Right cardiac atrium (tissue), 5 donors: Measurements from ENCODE around the gene ERC2. TPM values are rescaled to one million over a fixed set of nuclear protein-coding genes. Genes with fewer than 3 reads are reported as not detected.

Source experiments
- ATAC-seq, 2 donors: fragments of 200-7000 bp; cut with Tn5 transposase; one replicate each; pipeline versions ENCODE4 v1.8.0 to v1.9.1; 2020; ENCODE audit warnings: moderate library complexity in 2 of 2, mild to moderate bottlenecking in 1 of 2
- DNase-seq, 3 donors: peaks; one replicate each; pipeline ENCODE4 v3.0.0-alpha.2; 2020
- H3K27ac ChIP-seq: one replicate; pipeline ENCODE4 v1.5.1; 2013; ENCODE audit warnings: mild to moderate bottlenecking, low read length, control low read depth, moderate library complexity
- H3K27me3 ChIP-seq: one replicate; pipeline ENCODE4 v1.6.1; 2013; ENCODE audit not compliant: control insufficient read depth, insufficient read depth
- H3K4me1 ChIP-seq: one replicate; pipeline ENCODE4 v1.6.1; 2013; ENCODE audit warnings: low read length; ENCODE audit not compliant: control insufficient read depth, insufficient read depth
- H3K4me3 ChIP-seq: one replicate; pipeline ENCODE4 v1.5.1; 2013; ENCODE audit warnings: low read length, control low read depth
- H3K9me3 ChIP-seq: one replicate; pipeline ENCODE4 v1.6.1; 2013; ENCODE audit warnings: low read length; ENCODE audit not compliant: control insufficient read depth
- WGBS: extraction: QIAGEN DNeasy Blood & Tissue Kit; methylation state at CpG from one replicate; pipeline ENCODE4 v1.1.7; 2013; 5-methylcytosine and 5-hydroxymethylcytosine counted together
- intact Hi-C, 4 donors: fragments of 100-400 bp; cut with DNase I; formaldehyde crosslinking; loops; one replicate each; pipeline versions ENCODE4 v1.11.0 to v1.14.0; 2022 to 2023
- polyA plus RNA-seq: library from polyadenylated mRNA; stranded (reverse); fragments of 200-250 nt; gene quantifications from one replicate; pipeline ENCODE4 v1.2.3, GENCODE V29; 2013
- total RNA-seq, 4 donors: library from RNA; stranded (reverse); fragmentation: NEBNext Ultra II Directional; extraction: Animal tissue kit (Norgen Biotek cat#: 25700); gene quantifications; one replicate each; pipeline ENCODE4 v1.2.1, GENCODE V29; 2021
- donor health status: healthy with polysubstance abuse.
- donor health status: DM: no; HTN: yes; CAD: no.
- donor health status: DM: no; HTN: no; CAD: no.
- donor health status: DM: no; HTN: yes; CAD: no; lungs with severe emphysema.
- donor health status: DM: yes; HTN: yes; CAD: no.

The ERC2 gene
- total and polyA plus RNA-seq, 5 donors: 1.5 to 9.2 (median 3.8) TPM

DNA sequence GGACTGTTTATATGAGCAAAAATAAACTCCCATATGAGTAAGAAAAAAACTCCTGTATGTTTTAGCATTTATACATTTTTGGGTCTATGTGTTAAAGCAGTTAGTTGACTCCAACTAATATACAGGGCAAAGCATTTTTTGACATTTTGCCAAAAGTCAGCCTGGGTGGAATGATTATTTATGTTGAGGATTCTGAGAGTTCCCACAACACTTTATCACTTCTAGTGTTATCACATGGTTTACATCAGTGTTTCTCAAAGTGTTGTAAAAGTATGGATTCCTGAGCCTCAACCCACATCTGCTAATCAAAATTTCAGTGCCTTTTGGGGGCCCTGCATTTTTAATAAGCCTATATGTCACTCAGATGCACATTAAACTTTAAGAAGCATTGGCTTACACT, 643.9 kb downstream of the ERC2 start:
- intact Hi-C loops: no loop called here
- Histone ChIP-seq H3K4me3 (no peak overlapping the region), H3K9me3 (no peaks in the 10 kb centered on the region), H3K27me3 (no peaks in the 10 kb centered on the region), H3K27ac (no peak overlapping the region), H3K4me1 (no peaks in the 10 kb centered on the region)
- ATAC-seq: no peak
- no peak for DNase-seq

GRCh38 chr3:55823829-55824228, 644.4 kb downstream of the ERC2 start:
- intact Hi-C loops: no loop called here
- ATAC-seq (no peak), DNase-seq (no peak)
- H3K4me1 ChIP-seq: no peaks in the 10 kb centered on the region
- WGBS: 100% methylated on average over 1 of the region's 1 CpG
- no peaks in the 10 kb centered on the region for H3K9me3 ChIP-seq
- no peak overlapping the region for H3K27ac ChIP-seq
- no peak overlapping the region for H3K4me3 ChIP-seq
- no peaks in the 10 kb centered on the region for H3K27me3 ChIP-seq

DNA sequence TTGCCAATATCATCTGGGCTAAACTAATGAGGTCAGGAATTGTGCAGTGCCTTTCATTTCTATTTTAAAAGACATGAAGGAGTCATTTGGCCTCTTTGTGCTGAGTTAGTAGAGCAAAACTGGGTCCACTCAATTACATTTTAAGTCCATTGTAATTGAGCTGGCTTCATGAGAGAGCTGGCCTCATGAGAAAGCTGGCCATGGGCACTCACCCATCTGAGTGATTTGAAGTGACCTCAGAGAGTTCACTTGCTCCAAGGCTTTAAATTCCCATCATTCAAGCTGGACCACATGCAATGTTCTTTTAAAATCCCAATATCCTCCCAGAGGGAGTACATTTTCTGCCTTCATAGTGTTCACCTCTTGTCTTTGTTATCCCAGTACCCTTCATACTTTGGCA, 645.3 kb downstream of the ERC2 start:
- intact Hi-C loops: no loop called here
- DNase-seq: no peak
- Histone ChIP-seq H3K9me3 (no peaks in the 10 kb centered on the region), H3K4me3 (no peak overlapping the region), H3K27me3 (no peaks in the 10 kb centered on the region), H3K4me1 (no peaks in the 10 kb centered on the region), H3K27ac (no peak overlapping the region)
- no peak for ATAC-seq

DNA sequence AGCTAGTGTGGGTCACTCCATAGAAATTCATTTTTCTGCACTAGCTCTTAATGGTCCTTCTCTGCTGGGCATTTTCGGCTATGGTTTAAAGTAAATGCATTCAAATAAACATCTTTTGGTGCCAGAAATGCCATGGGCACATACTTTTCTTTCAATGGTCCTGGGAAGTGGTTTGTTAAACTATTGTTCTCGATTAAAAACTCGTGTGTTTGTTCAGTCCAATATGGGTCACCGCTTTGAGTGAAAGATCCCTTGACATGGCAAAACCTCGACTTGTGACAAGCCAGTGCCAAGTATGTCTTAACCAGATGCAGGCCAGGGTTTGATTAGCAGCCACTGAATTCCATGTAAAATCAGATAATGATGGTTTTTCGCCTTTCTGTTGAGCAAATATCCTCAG, 649.3 kb downstream of the ERC2 start:
- 71% methylated on average over 6 of the region's 6 CpGs for WGBS
- no peaks in the 10 kb centered on the region for H3K9me3 ChIP-seq
- intact Hi-C loops: no loop called here
- no peak overlapping the region for H3K4me3 ChIP-seq
- ATAC-seq: no peak
- H3K27ac ChIP-seq: no peak overlapping the region
- H3K4me1 ChIP-seq: no peaks in the 10 kb centered on the region
- no peaks in the 10 kb centered on the region for H3K27me3 ChIP-seq
- DNase-seq: no peak

DNA sequence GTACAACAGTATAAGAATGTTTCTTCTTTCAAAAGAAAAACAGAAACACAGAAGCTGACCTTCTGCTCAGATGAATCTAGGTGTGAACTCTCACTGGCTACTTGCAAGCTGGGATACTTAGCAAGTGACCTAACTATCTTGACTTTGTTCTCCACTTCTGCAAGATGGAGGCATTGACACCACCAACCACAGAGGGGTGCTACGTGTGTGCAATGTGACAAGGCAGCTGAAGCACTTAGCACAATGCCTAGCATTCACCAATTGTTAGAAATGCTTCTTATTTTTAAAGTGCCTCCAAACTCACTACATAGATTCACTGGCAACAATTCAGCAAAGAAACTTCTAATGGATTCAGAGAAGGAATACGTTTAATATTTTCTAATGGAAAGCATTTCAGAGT, 649.8 kb downstream of the ERC2 start:
- ATAC-seq: no peak
- H3K27ac ChIP-seq: no peak overlapping the region
- intact Hi-C loops: no loop called here
- H3K4me3 ChIP-seq: no peak overlapping the region
- DNase-seq: peak in 1 of 3 donors; percentile 31
- no peaks in the 10 kb centered on the region for H3K9me3 ChIP-seq
- 59% methylated on average over 2 of the region's 2 CpGs for WGBS
- no peaks in the 10 kb centered on the region for H3K4me1 ChIP-seq
- H3K27me3 ChIP-seq: no peaks in the 10 kb centered on the region

GRCh38 chr3:55816794-55817576, 651.3 kb downstream of the ERC2 start:
- no peak for DNase-seq
- Histone ChIP-seq H3K4me1 (no peaks in the 10 kb centered on the region), H3K9me3 (no peaks in the 10 kb centered on the region), H3K4me3 (no peak overlapping the region), H3K27ac (no peak overlapping the region), H3K27me3 (no peaks in the 10 kb centered on the region)
- intact Hi-C loops: no loop called here
- 80% methylated on average over 8 of the region's 8 CpGs for WGBS
- ATAC-seq: no peak

DNA sequence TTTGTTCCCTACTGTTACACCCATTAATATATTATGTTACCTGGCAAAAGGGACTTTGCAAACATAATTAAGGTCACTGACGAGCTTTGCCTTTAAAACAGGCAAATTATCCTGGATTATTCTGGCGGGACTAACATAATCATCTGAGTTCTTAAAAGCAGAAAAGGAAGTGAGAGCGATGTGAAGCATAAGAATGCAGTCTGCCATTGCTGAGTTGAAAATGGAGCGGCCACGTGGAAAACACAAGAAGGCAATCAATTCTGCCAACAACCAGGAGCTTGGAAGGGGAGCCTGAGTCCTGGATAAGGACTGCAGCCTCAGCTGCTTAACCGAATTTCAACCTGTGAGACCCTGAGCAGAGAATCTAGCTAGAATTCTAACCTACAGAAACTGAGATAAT, 653.0 kb downstream of the ERC2 start:
- no peak for ATAC-seq
- 85% methylated on average over 6 of the region's 6 CpGs for WGBS
- Histone ChIP-seq H3K9me3 (no peaks in the 10 kb centered on the region), H3K4me3 (no peak overlapping the region), H3K27ac (no peak overlapping the region), H3K4me1 (no peaks in the 10 kb centered on the region), H3K27me3 (no peaks in the 10 kb centered on the region)
- intact Hi-C loops: no loop called here
- no peak for DNase-seq

DNA sequence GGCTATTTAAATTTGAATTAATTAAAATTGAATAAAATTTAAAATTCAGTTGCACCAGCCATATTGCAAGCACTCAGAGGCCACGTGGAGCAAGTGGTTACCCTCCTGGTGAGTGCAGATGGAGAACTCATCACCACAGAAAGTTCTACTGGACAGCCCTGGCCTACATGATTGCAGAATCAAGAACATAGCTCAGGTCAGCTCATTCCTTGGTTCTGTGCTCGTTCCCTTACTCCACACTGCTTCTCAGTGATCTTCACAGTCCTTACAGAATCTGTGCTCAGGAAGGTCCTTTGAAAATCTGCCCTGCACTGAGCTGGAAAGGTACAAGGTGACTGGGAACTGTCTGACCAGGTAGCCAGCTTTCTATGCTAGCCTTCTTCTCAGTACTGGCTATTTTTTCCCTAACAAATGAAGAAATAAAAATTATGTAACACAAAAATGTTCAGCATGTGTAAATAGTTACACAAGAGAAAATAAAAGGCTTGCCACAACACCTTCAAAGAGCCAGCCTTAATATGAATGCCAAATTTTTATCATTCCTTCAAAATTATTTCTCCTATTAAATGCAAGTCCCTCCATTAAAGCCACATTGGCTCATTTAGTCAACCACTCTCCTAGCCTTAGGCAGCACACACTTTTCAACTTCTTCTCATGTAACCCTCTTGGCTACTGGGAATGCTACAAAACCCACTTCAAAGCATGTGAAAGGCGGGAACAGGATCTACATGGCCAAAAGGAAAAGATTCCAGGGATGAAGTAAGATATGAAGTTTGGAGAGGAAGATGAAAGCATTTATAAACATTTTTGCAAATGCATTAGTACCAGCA, 654.8 kb downstream of the ERC2 start:
- no peak for DNase-seq
- H3K4me3 ChIP-seq: no peak overlapping the region
- H3K27me3 ChIP-seq: no peaks in the 10 kb centered on the region
- ATAC-seq: no peak
- H3K4me1 ChIP-seq: no peaks in the 10 kb centered on the region
- no peaks in the 10 kb centered on the region for H3K9me3 ChIP-seq
- no peak overlapping the region for H3K27ac ChIP-seq
- intact Hi-C loops: no loop called here
- 75% methylated on average over 3 of the region's 3 CpGs for WGBS

DNA sequence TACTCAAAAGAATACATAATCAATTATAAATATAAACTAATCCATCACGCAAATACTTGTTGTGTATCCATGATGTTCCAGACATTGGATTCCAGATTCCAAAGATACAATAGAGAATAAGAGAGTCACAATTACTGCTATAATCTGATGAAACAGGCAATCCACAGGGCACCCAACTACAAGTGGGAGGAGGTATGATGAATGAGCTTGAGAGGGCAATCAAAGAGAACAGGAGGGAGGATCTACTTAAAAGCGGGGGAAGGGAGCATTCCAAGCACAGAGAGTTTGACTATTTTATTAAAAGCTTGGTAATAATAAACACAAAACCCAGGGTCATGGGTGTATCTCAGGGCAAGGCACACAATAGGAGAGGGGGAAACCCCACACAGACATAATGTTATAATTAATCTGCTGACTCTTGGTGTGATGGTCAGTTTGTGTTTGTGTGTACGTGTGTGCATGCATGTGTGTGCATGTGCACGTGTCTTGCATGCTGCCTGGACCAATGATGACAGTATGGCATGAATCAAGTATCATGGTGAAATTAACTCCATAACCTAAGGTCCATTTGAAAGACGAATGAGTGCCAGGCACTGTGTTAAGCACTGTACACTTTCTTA, 655.8 kb downstream of the ERC2 start:
- Histone ChIP-seq H3K27me3 (no peaks in the 10 kb centered on the region), H3K9me3 (no peaks in the 10 kb centered on the region), H3K4me1 (no peaks in the 10 kb centered on the region), H3K4me3 (no peak overlapping the region), H3K27ac (no peak overlapping the region)
- WGBS: 77% methylated on average over 5 of the region's 5 CpGs
- intact Hi-C loops: no loop called here
- DNase-seq (no peak), ATAC-seq (no peak)

GRCh38 chr3:55807210-55807609, 661.1 kb downstream of the ERC2 start:
- Histone ChIP-seq H3K4me1 (no peaks in the 10 kb centered on the region), H3K4me3 (no peak overlapping the region), H3K9me3 (no peaks in the 10 kb centered on the region), H3K27ac (no peak overlapping the region), H3K27me3 (no peaks in the 10 kb centered on the region)
- no peak for DNase-seq
- WGBS: 89% methylated on average over 1 of the region's 1 CpG
- intact Hi-C loops: no loop called here
- ATAC-seq: no peak

- Histone ChIP-seq H3K4me1 (no peaks in the 10 kb centered on the region), H3K27me3 (no peaks in the 10 kb centered on the region), H3K27ac (no peak overlapping the region), H3K4me3 (no peak overlapping the region), H3K9me3 (no peaks in the 10 kb centered on the region)
- DNase-seq (no peak), ATAC-seq (no peak)
- intact Hi-C loops: no loop called here
- WGBS: 83% methylated on average over 2 of the region's 2 CpGs
Measured at GRCh38 chr3:55805169-55805568, 663.1 kb downstream of the ERC2 start.
